Middle frontal gyrus (tissue), 1 donor: ENCODE data around the gene WDR44.
"Not testable (repeated sequence)": the region's sequence is repeated elsewhere in the genome, so short reads cannot be mapped to it uniquely, and the experiment has no call there.

ENCODE experiments used
- DNase-seq: peaks from one replicate; pipeline ENCODE4 v3.0.0-alpha.2; 2015; ENCODE audit warnings: low spot score; ENCODE audit errors: extremely low spot score

The WDR44 gene

DNA sequence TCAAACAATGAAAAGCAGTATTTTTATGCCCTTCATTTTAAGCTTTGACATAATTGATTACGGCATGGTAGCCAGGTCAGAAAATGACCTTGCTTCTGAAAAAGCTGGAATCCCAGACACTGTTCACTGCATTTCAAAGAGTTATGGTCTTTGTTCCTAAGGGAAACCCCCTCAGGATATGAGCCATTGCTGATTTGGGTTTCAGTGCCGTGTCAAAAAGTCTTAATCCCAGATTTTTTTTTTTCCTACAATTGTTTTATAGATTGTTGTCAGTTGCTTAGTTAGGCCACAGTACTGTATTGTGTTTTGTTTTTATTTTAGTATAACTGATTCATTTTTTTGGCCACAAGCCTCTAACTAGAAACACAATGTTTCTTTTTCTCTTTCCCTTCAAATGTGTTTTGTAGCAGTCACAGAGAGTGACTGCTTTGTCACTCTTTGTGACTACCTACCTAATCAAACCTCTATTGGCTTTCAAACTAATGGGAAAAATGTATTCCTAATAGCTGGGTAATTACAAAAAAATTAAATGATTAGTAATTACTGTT, 10.3 kb downstream of the WDR44 start:
- no peak for DNase-seq

DNA sequence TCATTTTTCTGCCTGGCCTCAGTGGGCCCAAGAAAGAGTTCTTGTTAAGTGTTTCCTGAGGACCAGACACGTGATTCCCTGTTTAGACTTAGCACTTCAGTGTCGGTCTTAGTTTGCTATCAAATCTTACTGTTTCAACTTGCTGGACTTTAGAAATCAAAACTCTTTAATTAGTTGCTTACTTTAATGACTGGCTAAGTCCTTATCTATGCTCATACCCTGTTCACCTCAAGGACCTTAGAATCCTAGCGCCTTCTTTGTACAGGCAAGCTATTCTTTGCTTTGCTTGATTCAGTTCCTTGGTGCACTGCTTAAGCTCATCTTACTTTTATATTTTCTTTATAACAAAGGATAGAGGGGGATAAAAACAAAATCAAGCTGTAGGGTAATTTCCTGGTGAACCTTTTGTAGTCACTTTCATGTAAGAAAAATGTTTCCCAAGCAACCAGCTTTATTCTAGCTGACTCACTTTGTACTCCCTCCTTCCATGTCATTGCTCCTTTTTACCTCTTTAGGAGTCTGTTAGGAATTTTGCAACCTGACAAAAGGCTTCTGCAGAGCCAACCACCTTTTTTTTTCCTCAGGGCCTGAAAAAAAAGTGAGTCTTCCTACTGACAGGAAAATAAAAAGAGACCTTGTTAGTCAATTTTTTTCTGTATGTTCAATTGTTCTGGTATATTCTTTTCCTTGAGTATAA, 14.7 kb downstream of the WDR44 start:
- DNase-seq: no peak

DNA sequence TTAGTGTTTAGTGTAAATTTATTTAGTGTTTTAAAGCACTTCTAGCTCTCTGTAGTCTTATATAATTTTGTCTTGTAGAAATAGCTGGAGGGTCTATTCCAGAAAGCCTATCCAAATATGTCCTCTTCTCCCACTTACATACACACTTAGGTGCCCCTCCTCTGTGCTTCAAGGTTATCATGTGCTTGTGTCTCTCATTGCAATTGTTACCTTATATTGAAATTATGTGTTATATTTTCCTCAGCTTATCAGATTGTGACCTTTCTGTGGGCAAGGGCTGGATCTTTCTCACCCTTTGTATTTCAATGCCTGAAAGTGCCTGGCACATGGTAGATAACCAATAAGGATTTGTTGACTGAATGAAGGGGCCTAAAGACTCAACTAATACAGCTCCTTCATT, 18.4 kb downstream of the WDR44 start:
- DNase-seq: no peak

DNA sequence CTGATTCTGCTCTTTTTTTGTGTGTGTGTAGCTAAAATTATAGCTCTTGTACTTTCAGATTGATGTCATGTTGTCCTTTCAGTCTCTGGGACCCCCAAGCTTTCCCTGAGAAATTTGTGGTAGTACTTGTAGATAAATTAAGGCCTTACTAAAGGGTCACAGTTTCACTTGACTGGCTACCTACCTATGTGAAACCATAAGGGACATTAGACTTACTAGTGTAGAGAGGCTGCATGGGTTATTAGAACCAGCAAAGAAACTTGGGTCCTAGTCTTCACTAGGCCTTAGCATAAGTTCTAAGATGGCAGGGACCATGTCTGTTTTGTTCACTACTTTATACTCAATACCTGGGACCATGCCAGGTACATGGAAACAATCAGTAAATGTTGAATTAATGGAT, 21.4 kb downstream of the WDR44 start:
- DNase-seq: no peak

DNA sequence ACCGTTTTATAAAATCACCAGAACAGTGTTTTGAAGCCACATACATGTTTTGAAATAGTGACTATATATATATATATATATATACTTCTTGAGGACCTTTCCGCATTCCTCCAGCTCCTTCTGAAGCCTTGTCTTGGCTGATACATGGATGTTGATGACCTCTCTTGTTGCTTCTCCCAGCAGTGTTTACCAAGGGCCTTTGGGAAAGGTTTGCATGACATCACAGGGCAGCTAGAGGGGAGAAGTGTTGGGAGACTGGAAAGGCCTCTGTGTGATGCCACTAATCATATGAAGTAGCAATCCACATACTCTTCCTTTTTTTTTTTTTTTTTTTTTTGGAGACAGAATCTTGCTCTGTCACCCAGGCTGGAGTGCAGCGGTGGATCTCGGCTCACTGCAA, 22.5 kb downstream of the WDR44 start:
- no peak for DNase-seq

DNA sequence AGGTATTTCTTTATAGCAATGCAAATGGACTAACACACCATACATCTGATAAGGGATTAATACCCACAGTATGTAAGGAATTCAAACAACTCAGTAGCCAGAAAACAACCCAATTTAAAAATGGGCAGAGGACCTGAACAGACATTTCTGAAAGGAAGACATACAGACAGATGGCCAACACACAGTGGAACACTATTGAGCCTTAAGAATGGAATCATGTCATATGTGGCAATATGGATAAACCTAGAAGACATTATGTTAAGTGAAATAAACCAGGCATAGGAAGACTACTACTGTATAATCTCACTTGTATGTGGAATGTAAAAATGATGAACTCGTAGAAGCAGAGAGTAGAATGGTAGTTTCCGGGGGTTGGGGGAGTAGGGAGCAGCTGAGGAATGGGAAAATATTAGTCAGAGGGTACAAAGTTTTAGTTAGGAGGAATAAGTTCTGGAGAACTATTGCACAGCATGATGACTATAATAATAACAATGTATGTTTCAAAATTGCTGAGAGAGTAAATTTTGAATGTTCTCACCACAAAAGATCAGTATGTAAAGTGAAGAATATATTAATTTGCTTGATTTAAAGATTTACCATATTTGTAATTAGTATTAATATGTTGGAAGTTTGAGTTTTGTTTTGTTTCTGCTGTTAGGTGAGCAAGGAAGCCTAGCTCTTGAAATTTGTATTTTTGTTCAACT, 25.2 kb downstream of the WDR44 start:
- DNase-seq: no peak

DNA sequence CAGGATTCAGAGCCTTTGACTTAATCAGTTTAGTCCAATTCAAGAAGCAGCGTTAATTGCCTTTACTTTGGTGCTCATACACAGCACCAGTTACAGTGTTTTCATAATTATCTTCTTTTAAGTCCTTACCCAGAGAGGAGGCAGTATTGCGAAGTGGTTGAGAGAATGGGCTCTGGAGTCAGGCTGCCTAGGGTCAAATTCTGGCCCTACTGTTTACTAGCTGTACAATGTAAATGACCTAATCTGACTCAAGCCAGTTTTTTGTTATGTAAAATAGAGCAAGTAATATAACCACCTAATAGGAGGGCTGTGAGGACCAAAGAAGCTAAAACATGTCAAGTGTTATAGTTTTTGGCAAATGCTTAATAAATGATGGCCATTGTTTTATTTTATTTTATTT, 27.6 kb downstream of the WDR44 start:
- DNase-seq: no peak

DNA sequence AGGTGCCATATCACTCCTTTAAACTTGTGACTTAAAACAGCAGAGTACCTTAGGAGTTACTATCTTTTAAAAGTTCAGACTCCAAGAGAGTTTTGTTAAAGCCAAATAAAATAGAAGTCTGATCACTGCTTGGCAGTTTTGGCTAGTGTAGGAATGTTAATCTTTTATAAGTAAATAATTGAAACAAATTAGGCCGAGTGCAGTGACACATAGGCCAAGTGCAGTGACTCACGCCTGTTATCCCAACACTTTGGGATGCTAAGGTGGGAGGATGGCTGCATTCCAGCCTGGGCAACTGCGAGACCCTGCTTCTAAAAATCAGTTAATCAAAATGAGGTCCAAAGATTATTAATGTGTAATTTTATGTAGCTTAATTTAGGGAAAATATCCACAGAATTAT, 37.2 kb downstream of the WDR44 start:
- DNase-seq: no peak

DNA sequence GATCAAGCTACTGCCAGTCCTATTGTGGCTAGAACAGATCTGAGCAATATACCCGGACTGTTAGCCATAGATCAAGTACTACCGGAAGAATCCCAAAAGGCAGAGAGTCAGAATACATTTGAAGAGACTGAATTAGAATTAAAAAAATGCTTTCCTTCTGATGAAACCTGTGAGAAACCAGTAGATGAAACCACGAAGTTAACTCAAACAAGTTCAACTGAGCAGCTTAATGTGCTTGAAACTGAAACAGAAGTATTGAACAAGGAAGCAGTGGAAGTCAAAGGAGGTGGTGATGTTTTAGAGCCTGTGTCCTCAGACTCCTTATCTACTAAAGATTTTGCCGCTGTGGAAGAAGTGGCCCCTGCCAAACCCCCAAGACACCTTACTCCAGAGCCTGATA, 46.8 kb downstream of the WDR44 start:
- DNase-seq: no peak

DNA sequence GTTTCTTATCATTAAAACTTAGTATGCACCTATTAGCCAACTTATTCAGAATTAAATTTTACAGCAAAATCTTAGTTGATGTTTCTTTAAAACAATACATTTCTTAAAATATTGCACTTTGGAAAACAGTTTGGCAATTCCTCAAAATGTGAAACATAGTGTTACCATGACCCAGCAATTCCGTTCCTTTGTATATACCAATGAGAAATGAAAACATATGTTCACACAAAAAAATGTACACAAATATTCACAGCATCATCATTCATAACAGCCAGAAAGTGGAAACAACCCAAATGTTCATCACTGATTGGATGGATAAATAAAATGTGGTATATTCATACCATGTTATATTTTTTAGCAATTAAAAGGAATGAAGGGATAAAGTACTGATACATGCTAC, 50.2 kb downstream of the WDR44 start:
- no peak for DNase-seq

DNA sequence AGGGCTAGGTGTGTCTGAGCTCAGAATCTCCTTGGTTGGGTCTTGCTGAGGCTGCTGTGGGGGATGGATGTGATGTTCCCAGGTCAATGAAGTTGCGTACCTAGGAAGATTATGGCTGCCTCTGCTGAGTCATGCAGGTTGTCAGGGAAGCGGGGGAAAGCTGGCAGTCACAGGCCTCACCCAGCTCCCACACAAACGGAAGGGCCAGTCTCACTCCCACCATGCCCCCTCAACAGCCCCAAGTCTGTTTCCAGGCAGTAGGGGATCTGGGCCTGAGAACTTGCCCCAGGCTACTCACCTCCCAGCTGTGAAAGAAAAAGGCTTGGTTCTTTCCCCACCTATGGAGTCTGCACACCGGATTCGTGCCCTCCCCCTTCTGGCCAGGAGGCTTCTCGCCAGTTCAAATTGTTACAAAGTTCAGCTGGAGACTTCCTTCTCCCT, 72.9 kb downstream of the WDR44 start:
- no peak for DNase-seq

DNA sequence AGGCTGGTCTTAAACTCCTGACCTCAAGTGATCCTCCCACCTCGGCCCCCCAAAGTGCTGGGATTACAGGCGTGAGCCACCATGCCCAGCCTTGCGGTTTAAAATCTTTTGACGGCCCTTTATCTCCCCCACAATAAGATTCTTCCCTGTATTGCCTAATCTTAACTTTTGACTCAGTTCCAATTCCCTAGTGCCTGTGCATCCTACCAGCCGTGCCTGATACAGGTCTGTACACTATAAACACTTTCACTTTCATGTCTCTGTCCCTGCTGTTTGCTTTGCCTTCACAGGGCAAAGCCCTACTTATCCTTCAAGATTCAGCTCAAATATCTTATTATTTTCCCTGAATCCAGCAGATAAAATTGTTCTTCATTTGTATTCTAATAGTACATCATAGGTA, 74.6 kb downstream of the WDR44 start:
- no peak for DNase-seq

DNA sequence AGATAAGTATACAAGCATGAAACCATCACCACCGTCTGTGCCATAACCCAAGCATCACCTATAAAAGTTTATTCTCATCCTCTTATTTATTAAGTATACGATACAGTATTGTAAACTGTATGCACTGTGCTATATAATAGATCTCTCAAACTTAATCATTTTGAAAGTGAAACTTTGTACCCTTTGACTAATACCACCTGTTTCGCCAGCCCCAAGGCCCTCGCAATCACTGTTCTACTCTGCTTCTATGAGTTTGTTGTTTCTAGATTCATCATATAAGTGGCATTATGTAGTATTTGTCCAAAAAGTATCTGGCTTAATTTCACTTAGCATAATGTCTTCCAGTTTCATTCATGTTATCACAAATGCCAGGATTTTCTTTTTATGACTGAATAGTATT, 77.7 kb downstream of the WDR44 start:
- no peak for DNase-seq

DNA sequence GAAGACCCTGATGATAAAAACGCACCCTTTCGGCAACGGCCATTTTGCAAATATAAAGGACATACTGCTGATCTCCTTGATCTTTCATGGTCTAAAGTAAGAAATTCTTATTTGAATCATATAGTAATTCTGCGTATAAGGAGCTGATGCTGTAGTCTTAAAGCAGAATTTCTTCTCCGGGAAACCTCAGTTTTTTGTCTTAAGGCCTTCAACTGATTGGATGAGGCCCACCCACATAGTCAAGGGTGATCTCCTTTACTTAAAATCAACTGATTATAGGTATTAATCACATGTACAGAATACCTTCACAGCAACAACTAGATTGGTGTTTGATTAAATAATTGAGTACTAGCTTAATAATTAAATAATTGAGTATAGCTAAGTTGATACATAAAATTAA, 86.9 kb downstream of the WDR44 start:
- DNase-seq: no peak

DNA sequence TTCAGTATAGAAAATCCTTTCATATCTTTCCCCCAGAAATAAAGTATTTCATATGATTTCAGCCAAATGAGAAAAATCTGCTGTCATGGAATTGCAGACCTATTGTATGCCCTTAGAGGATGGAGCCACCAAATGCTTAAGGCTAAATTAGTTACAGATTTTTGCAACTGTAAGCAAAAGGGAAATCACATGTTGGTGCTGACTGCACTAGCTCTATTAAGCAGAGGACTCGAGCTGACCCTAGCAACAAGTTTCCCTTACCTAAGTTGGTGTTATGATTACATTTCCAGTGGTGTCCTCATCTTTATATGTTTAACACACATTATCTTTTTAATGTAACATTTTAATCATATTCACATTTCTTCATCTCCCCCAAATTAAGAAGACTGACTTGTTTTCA, 91.4 kb downstream of the WDR44 start:
- no peak for DNase-seq

DNA sequence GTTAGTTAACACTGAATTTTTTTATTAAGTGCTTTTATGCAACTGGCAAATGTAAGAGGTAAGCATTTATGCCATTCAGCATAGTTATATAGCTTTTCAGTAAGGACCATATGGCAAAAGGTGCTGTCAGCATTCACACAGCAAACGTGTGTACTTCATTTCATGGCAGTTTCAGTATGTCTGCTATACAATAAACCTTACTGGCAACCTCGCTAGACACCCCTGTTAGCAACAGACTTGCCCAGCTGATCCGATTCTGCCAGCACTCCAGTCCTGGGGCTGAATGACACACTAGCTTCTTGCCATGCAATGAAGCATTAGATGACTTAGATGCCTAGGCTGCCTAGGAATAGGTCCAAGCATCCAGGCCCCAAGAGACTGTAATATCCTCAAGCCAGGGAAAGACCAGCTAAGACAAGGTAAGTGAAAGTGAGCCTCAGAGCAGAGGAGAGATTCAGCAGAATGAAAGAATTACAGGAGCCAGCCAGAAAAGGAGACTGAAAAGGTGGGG, 102.4 kb downstream of the WDR44 start:
- DNase-seq: no peak

DNA sequence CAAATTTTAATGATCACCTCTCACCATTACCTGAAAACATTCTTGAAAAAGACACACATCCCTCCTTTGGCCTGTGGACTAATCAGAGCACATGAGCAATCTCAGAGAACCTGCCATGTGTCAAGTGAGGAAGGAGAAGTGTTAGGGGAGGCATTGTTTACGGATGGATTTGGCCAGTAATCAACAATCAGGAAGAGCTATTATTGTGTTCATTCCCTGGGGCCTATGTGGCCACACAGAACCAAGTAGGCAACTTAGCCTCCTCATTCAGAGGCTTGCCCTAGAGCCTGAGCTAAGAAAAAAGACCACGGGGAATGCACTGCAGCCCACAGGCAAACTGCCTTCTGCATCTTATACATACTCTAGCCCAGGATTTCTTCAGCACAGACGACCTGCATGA, 109.1 kb downstream of the WDR44 start:
- no peak for DNase-seq

DNA sequence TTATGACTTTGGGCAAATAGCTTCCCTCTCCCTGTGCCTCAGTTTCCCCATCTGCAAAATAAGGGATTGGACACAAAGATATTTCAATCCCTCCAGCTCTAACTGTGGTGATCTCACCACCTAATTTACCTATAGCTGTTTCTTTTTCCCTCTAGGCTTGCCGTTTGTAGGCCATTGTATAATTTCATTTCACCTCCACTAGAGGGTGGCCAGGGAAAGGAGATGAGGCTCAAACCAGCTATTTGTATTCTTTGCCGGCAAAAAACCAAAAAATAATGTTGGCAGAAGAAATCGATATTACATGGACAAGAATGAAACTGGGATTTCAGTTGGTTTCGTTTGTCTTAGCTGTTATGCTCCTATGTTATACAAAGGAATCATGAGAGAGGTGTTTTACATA, 113.6 kb downstream of the WDR44 start:
- DNase-seq: no peak

DNA sequence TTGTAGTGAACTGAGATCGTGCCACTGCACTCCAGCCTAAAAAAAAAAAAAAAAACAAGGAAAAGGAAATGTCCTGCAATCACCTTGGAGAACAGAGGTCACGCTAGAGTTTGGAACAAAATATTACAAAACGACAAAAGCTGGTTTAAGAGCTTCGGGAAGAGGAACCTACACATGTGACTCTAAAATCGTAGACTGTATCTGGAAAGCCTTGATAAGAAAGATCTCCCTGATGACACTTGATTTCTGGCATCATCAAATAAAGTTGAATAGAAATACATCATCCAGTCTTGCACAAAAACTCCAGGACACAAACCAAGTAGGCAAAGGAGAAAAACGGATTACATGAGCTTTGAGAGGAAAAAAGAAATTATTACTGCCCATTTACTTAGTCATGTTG, 118.6 kb downstream of the WDR44 start:
- DNase-seq: no peak

DNA sequence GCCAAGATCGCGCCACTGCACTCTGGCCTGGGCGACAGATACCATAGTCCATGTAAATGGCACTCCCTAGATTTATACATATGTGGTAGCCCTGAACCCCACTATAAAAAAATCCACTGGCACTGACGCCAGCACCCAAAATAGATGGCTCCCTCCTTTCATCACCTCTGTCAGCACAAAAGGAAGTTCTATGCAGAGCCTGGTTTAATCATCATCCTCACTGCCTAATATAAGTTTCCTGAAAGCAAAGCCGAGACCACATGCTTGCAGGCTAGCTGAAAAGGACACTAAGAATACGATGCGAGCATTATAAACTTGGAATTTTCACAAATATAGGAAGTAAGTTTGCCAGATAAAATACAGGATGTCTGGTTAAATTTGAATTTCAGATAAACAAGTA, 122.2 kb downstream of the WDR44 start:
- DNase-seq: no peak

DNA sequence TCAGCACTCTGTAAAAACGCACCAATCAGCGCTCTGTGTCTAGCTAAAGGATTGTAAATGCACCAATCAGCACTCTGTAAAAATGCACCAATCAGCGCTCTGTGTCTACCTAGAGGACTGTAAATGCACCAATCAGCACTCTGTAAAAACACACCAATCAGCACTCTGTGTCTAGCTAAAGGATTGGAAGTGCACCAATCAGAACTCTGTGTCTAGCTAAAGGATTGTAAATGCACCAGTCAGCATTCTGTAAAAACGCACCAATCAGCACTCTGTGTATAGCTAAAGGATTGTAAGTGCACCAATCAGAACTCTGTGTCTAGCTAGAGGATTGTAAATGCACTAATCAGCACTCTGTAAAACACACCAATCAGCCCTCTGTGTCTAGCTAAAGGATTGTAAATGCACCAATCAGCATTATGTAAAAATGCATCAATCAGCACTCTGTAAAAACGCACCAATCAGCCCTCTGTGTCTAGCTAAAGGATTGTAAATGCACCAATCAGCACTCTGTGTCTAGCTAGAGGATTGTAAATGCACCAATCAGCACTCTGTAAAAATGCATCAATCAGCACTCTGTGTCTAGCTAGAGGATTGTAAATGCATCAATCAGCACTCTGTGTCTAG, 124.9 kb downstream of the WDR44 start:
- DNase-seq: not testable (repeated sequence)

DNA sequence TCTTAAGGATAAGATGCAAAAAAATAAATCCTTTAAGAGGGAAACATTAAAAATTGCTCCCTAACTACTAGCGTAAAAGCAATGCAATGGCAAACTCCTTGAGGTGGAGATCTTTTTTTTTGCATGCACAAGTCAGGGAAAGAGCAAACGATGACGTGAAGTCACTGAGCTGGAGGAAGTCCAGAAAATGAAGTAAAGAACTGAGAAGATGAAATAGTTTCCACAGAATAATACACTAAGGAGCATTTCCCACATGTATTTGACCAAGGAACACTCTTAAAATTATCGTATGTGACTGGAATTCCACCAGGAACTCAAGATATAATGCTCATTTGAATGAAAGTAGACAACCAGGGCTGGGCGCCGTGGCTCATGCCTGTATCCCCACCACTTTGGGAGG, 128.7 kb downstream of the WDR44 start:
- no peak for DNase-seq
